PC-3 (cell line): ENCODE results near the gene NKAPD1. TPM values are rescaled to one million over a fixed set of nuclear protein-coding genes. Genes with fewer than 3 reads are reported as not detected.

ENCODE experiments used
- ATAC-seq: fragments of 200-7000 bp; cut with Tn5 transposase; 2 replicates; pipeline ENCODE4 v1.9.1; 2020; ENCODE audit warnings: mild to moderate bottlenecking, moderate library complexity
- BruUV-seq: library from RNA; stranded (reverse); fragments of 400-500 nt; replicated peaks from 2 replicates; lab custom pipeline; 2021; lab: Mats Ljungman, UMichigan
- CTCF ChIA-PET: fragments of 300-600 bp; sonication (Branson Sonifier 250); formaldehyde crosslinking; loops from one replicate; lab custom pipeline; 2022; ENCODE audit warnings: antibody characterized with exemption; lab: Charles Lee
- POLR2A ChIA-PET: fragments of 300-600 bp; sonication (Branson Sonifier 250); formaldehyde crosslinking; loops from one replicate; lab custom pipeline; 2022; ENCODE audit warnings: antibody characterized with exemption; ENCODE audit not compliant: unreplicated experiment; lab: Charles Lee
- DNase-seq: peaks from one replicate; pipeline ENCODE4 v3.0.0-alpha.2; 2015
- H2AFZ ChIP-seq: fragments of 300-600 bp; sonication (generic); 2 replicates; pipeline ENCODE4 v1.6.0; 2016; ENCODE audit warnings: antibody characterized with exemption, low read length
- H3F3A ChIP-seq: fragments of 300-600 bp; sonication (generic); one replicate; pipeline ENCODE4 v1.6.0; 2017; ENCODE audit warnings: antibody characterized with exemption, low read length, control low read depth, mild to moderate bottlenecking; ENCODE audit not compliant: unreplicated experiment
- H3K27ac ChIP-seq: fragments of 300-600 bp; sonication (generic); 2 replicates; pipeline ENCODE4 v1.5.1; 2016; ENCODE audit warnings: mild to moderate bottlenecking, low read length
- H3K27me3 ChIP-seq: fragments of 300-600 bp; sonication (generic); 2 replicates; pipeline ENCODE4 v1.6.1; 2016; ENCODE audit warnings: low read length, mixed read lengths
- H3K36me3 ChIP-seq: fragments of 300-600 bp; sonication (generic); 2 replicates; pipeline ENCODE4 v1.6.1; 2016; ENCODE audit warnings: low read depth, mixed run types, low read length, mixed read lengths
- H3K4me1 ChIP-seq: fragments of 300-600 bp; sonication (generic); 2 replicates; pipeline ENCODE4 v1.5.1; 2016; ENCODE audit warnings: low read length; ENCODE audit not compliant: insufficient read depth
- H3K4me2 ChIP-seq: fragments of 300-600 bp; sonication (generic); 2 replicates; pipeline ENCODE4 v1.6.0; 2016; ENCODE audit warnings: low read length
- H3K4me3 ChIP-seq: fragments of 300-600 bp; sonication (generic); 2 replicates; pipeline ENCODE4 v1.5.1; 2016; ENCODE audit warnings: mild to moderate bottlenecking, low read length, mixed read lengths
- H3K79me2 ChIP-seq: fragments of 300-600 bp; sonication (generic); 2 replicates; pipeline ENCODE4 v1.6.1; 2017; ENCODE audit warnings: low read length, mixed read lengths
- H3K9ac ChIP-seq: fragments of 300-600 bp; sonication (generic); 2 replicates; pipeline ENCODE4 v1.6.0; 2016; ENCODE audit warnings: mild to moderate bottlenecking, low read length
- H3K9me2 ChIP-seq: fragments of 300-600 bp; sonication (generic); replicated peaks from 2 replicates; pipeline ENCODE4 v1.6.1; 2016; ENCODE audit warnings: mixed run types, low read length, mixed read lengths
- H3K9me3 ChIP-seq: fragments of 300-600 bp; sonication (generic); 2 replicates; pipeline ENCODE4 v1.6.1; 2016; ENCODE audit warnings: low read length, mixed read lengths
- H4K20me1 ChIP-seq: fragments of 300-600 bp; sonication (generic); 2 replicates; pipeline ENCODE4 v1.6.1; 2016; ENCODE audit warnings: low read length, mixed read lengths
- EZH2 ChIP-seq: fragments of 300-600 bp; sonication (generic); IDR thresholded peaks from one replicate; pipeline ENCODE4 v1.6.1; 2017; ENCODE audit warnings: antibody characterized with exemption, mild to moderate bottlenecking, low read length; ENCODE audit not compliant: unreplicated experiment
- EZH2phosphoT487 ChIP-seq: fragments of 300-600 bp; sonication (generic); IDR thresholded peaks from 2 replicates; pipeline ENCODE4 v1.6.1; 2018; ENCODE audit warnings: mild to moderate bottlenecking, antibody characterized with exemption, low read length, borderline replicate concordance
- intact Hi-C: fragments of 100-400 bp; cut with micrococcal nuclease; formaldehyde crosslinking; loops from 2 replicates; pipeline ENCODE4 v1.9.0; 2023
- total RNA-seq: library from RNA; depleted of rRNA; stranded (reverse); fragments of >200 nt; gene quantifications from 2 replicates; pipeline ENCODE4 v1.2.3, GENCODE V29; 2014; rRNA removed
- TF ChIP-seq, protein P1 (sequence below): fragments of 300-600 bp; sonication (generic); conservative IDR thresholded peaks from 2 replicates; pipeline ENCODE4 v1.5.1; 2017; ENCODE audit warnings: antibody characterized with exemption, low read depth, mild to moderate bottlenecking, low read length

Gene NKAPD1
- total RNA-seq, 1 experiment from 2014 or later = 34.3 TPM

DNA sequence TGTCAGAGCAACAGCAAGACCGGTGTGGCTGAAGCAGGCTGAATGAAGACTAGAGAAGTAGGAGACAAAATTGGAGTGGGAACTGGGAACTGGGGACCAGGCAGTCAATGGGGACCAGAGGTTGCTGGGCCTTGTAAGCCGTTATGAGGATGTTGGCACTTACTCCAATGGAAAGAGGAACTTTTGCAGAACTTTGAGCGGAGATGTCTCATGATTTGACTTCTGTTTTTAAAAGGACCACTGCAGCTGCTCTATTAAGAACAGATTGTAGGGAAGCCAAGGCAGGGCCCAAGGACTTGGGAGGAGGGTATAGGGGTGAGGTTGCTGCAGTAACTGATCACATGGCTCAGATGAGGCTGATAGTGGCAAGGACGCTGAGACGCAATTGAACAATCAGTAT, 55.6 kb downstream of the NKAPD1 start:
- BruUV-seq = no TSS peak
- Histone ChIP-seq H3K4me2 (no peak overlapping the region), H3K4me1 (peaks cover 13% of the 10 kb centered on the region), H3K4me3 (no peak overlapping the region), H3K9ac (no peak overlapping the region), H3K27me3 (no peaks in the 10 kb centered on the region), H3K79me2 (no peaks in the 10 kb centered on the region), H3K9me2 (no peaks in the 10 kb centered on the region), H3K27ac (no peak overlapping the region), H3K36me3 (no peaks in the 10 kb centered on the region), H2AFZ (no peak overlapping the region), H4K20me1 (no peaks in the 10 kb centered on the region), H3K9me3 (no peaks in the 10 kb centered on the region), H3F3A (no peaks in the 10 kb centered on the region)
- TF ChIP-seq EZH2phosphoT487 = no peak
- TF ChIP-seq EZH2 = no peak
- TF ChIP-seq, protein P1, sequence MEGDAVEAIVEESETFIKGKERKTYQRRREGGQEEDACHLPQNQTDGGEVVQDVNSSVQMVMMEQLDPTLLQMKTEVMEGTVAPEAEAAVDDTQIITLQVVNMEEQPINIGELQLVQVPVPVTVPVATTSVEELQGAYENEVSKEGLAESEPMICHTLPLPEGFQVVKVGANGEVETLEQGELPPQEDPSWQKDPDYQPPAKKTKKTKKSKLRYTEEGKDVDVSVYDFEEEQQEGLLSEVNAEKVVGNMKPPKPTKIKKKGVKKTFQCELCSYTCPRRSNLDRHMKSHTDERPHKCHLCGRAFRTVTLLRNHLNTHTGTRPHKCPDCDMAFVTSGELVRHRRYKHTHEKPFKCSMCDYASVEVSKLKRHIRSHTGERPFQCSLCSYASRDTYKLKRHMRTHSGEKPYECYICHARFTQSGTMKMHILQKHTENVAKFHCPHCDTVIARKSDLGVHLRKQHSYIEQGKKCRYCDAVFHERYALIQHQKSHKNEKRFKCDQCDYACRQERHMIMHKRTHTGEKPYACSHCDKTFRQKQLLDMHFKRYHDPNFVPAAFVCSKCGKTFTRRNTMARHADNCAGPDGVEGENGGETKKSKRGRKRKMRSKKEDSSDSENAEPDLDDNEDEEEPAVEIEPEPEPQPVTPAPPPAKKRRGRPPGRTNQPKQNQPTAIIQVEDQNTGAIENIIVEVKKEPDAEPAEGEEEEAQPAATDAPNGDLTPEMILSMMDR = no peak
- intact Hi-C loops = no loop called here
- no peak for ATAC-seq
- POLR2A ChIA-PET = no interaction called here
- DNase-seq = no peak
- CTCF ChIA-PET = no interaction called here

DNA sequence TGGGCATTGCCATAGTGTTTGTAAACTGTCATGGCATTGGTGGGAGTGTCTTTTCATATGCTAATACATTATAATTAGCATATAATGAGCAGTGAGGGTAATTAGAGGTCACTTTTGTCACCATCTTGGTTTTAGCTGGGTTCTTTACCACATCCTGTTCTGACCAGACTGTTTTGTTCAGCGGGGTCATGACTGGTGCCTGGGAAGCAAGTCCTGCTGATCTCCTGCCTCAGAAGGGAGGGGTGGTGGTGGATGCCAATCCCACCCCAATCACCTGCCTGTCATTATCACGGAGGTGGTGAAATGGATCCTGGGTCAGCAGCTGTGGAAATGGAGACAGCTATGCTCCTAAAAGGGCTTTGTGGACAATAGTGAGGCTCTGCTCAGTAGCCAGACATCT, 58.6 kb downstream of the NKAPD1 start:
- CTCF ChIA-PET = no interaction called here
- Histone ChIP-seq H3K9ac (no peak overlapping the region), H3K4me1 (peaks cover 13% of the 10 kb centered on the region), H3K4me2 (no peak overlapping the region), H3K9me2 (no peaks in the 10 kb centered on the region), H3K27me3 (no peaks in the 10 kb centered on the region), H3K36me3 (no peaks in the 10 kb centered on the region), H3K79me2 (no peaks in the 10 kb centered on the region), H3K27ac (no peak overlapping the region), H2AFZ (no peak overlapping the region), H3K9me3 (no peaks in the 10 kb centered on the region), H3K4me3 (no peak overlapping the region), H3F3A (no peaks in the 10 kb centered on the region), H4K20me1 (no peaks in the 10 kb centered on the region)
- intact Hi-C loops = no loop called here
- DNase-seq = no peak
- TF ChIP-seq, protein P1 = no peak
- TF ChIP-seq EZH2phosphoT487 (no peak), EZH2 (no peak)
- ATAC-seq = no peak
- POLR2A ChIA-PET = no interaction called here
- BruUV-seq = no TSS peak

DNA sequence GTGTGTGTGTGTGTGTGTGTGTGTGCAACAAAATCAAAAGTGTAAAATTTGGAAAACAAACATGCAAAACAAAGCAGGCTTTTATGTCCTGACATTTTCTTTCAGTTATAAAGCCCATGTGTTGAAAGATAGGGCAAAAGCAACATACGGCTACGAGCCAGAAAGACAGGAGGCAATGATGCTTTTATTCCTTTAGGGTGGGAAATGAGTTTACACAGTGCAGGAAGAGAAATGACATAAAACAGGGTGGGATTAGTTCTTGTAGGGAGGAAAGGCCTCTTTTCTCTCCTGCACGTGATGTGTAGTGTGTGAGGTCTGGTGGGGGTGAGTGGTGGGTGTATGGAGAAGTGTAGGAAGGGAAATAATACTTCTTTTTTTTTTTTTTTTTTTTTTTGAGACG, 60.4 kb downstream of the NKAPD1 start:
- H3K9me2 ChIP-seq = no peaks in the 10 kb centered on the region
- H3K27ac ChIP-seq = no peak overlapping the region
- no peak overlapping the region for H3K4me3 ChIP-seq
- intact Hi-C loops = no loop called here
- H3K9ac ChIP-seq = no peak overlapping the region
- no peaks in the 10 kb centered on the region for H3K79me2 ChIP-seq
- H3K4me1 ChIP-seq = 0 out of 2 replicates have a peak, but pooled peaks cover 5% of the 10 kb centered on the region
- no peaks in the 10 kb centered on the region for H3K27me3 ChIP-seq
- no peaks in the 10 kb centered on the region for H3F3A ChIP-seq
- CTCF ChIA-PET = no interaction called here
- no peak overlapping the region for H2AFZ ChIP-seq
- TF ChIP-seq EZH2 = no peak
- no peak for TF ChIP-seq EZH2phosphoT487
- TF ChIP-seq, protein P1 = no peak
- BruUV-seq = no TSS peak
- no peaks in the 10 kb centered on the region for H3K36me3 ChIP-seq
- POLR2A ChIA-PET = no interaction called here
- H4K20me1 ChIP-seq = no peaks in the 10 kb centered on the region
- ATAC-seq = no peak
- DNase-seq = no peak
- no peak overlapping the region for H3K4me2 ChIP-seq
- no peaks in the 10 kb centered on the region for H3K9me3 ChIP-seq

Other genes starting within 250 kb of the NKAPD1 start
- gene ALG9, start 202.7 kb upstream of the NKAPD1 start, total RNA-seq = 29.4 and 34.3 TPM in 2 replicates
- 2.5 and 3.0 TPM in 2 replicates for gene FDXACB1, start 195.1 kb upstream of the NKAPD1 start, total RNA-seq
- 26.0 and 27.4 TPM in 2 replicates for gene CFAP68, start 194.8 kb upstream of the NKAPD1 start, total RNA-seq
- gene CRYAB, start 162.5 kb upstream of the NKAPD1 start, total RNA-seq = not detected in 2 replicates
- gene HSPB2, start 161.6 kb upstream of the NKAPD1 start, total RNA-seq = not detected in 2 replicates
- 8.7 and 10.5 TPM in 2 replicates for gene C11orf52, start 155.4 kb upstream of the NKAPD1 start, total RNA-seq
- 6.8 and 10.8 TPM in 2 replicates for gene DIXDC1, start 137.0 kb upstream of the NKAPD1 start, total RNA-seq
- 78.9 and 102 TPM in 2 replicates for gene DLAT, start 48.9 kb upstream of the NKAPD1 start, total RNA-seq
- 0.75 and 1.7 TPM in 2 replicates for gene PIH1D2, start 282 bp upstream of the NKAPD1 start, total RNA-seq
- gene TIMM8B, start 12.5 kb downstream of the NKAPD1 start, total RNA-seq = 210 and 238 TPM in 2 replicates
- gene SDHD, start 12.6 kb downstream of the NKAPD1 start, total RNA-seq = 139 and 184 TPM in 2 replicates
- gene IL18, start 89.8 kb downstream of the NKAPD1 start, total RNA-seq = 53.6 and 61.6 TPM in 2 replicates
- 0.69 TPM in 1 of 2 replicates, not detected in the other for gene TEX12, start 93.1 kb downstream of the NKAPD1 start, total RNA-seq
- 1.6 and 2.9 TPM in 2 replicates for gene BCO2, start 101.2 kb downstream of the NKAPD1 start, total RNA-seq
- gene PTS, start 152.1 kb downstream of the NKAPD1 start, total RNA-seq = 53.0 and 77.4 TPM in 2 replicates
- 0.26 TPM in 1 of 2 replicates, not detected in the other for gene PLET1, start 186.6 kb downstream of the NKAPD1 start, total RNA-seq